GM21423 (cell line): ENCODE data around the gene GOLT1A.

Source experiments
- ATAC-seq: cut with Tn5 transposase; IDR thresholded peaks from one replicate; pipeline ENCODE4 v1.9.1; 2021; ENCODE audit warnings: mild to moderate bottlenecking, moderate library complexity; ENCODE audit not compliant: unreplicated experiment

GOLT1A gene

DNA sequence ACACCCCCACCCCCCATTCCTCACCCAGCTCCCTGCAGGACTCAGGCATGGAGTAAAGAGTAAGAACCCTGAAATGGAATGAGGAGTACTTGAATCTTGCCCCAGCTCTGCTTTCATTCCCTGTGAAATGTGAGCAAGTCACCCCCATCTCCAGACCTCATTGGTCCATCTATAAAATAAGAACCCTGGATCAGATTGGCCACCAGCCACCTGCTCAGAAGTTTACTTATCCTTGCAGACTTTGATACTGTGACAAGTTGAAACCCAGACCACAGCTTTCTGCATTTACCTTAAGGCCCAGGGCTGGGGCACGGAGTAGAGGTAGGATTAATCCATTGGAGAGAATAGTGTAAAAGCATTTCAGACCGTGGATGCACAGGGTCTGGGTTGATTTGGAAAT lies 19.7 kb downstream of the GOLT1A start:
- no peak for ATAC-seq

- ATAC-seq = no peak
These were observed 21.0 kb downstream of the GOLT1A start for GRCh38 chr1:204192589-204193352.

GRCh38 chr1:204192046-204192445 lies 21.7 kb downstream of the GOLT1A start:
- ATAC-seq = no peak

- ATAC-seq = no peak
These were observed 22.3 kb downstream of the GOLT1A start for GRCh38 chr1:204191456-204191855.

DNA sequence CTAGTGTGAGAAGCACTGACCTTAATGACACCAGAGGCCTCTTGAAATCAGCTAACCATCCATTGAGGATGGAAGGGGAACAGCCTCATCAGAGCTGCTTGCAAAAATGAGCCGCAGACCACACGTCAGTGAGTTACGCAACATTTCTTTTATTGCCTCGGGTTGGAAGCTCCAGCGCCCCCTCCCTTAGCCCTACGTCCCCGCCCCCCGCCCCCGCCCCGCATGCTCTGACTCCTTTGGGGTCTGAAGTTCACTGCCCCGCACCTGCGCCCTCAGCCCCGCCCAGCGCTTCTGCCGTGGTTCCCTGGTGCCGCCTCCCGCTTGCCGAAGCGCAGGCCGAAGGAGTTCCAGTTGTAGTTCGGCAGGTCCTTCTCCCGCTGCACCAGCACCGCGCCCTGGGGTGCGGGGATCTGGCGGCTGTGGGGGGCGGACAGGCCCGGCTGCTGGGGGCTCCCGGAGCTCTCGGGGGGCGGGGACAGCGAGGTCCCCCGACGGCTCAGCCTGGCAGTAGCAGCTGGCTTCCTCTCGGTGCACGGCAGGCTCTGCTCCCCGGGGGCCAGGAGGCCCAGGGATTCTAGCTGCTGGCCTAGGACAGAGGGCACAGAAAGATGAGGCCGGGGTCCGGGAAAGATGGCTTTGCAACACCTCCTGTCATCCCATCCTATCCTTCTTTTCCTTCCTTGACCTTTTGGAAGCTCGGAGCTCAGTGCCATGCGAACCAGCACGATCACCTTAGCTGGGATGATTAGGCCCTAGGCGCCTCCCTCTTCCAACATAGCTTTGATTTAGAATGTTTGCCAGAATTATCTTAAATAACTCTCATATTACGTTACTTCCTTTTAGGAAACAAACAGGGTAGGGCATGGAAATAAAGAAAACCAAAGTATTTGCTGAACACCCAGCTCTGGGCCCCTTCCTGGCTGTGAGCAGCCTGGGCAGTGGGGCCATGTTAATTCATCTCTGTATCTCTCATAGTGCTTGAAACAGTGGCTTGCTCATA lies 23.3 kb downstream of the GOLT1A start:
- no peak for ATAC-seq

GRCh38 chr1:204188959-204189639 lies 24.7 kb downstream of the GOLT1A start:
- ATAC-seq = no peak

DNA sequence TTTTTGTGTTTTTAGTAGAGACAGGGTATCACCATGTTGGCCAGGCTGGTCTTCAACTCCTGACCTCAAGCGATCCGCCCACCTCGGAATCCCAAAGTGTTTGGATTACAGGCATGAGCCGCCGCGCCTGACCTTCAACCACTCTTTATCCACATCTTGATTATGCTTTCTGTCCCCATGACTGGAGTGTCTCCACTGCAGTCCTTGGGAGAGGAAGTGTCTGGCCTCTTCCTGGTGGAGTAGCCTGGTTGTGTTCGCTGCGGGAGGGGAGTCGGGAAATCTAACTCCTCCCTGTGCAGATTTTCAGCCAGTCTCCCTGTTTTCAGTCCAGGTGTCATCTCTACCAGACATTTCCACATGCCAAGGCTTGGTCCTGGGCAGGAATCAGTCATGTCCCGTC lies 27.2 kb downstream of the GOLT1A start:
- no peak for ATAC-seq

GRCh38 chr1:204181116-204181515 lies 32.7 kb downstream of the GOLT1A start:
- no peak for ATAC-seq

GRCh38 chr1:204180133-204180532 lies 33.7 kb downstream of the GOLT1A start:
- ATAC-seq = no peak

GRCh38 chr1:204178487-204179281 lies 35.1 kb downstream of the GOLT1A start:
- no peak for ATAC-seq

GRCh38 chr1:204177133-204177532 lies 36.7 kb downstream of the GOLT1A start:
- no peak for ATAC-seq

GRCh38 chr1:204176049-204176448 lies 37.7 kb downstream of the GOLT1A start:
- ATAC-seq = no peak

DNA sequence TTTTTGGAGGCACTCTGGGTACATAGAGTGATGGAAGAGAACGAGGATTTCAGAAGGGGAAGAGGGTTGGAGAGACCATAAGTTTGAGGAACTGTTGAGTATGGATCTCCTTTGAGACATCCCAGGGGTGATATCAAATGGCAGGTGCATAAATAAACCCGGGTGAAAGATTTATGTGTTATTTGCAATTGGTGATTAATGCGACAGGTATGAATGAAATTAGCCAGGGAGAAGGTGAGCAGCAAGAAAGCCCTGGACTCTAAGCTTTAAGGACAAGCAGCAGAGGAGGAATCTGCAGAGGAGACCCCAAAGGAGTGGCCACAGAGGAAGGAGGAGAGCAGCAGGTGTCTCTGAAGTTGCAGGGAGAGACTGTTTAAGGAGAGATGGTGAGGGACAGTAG lies 38.8 kb downstream of the GOLT1A start:
- no peak for ATAC-seq

DNA sequence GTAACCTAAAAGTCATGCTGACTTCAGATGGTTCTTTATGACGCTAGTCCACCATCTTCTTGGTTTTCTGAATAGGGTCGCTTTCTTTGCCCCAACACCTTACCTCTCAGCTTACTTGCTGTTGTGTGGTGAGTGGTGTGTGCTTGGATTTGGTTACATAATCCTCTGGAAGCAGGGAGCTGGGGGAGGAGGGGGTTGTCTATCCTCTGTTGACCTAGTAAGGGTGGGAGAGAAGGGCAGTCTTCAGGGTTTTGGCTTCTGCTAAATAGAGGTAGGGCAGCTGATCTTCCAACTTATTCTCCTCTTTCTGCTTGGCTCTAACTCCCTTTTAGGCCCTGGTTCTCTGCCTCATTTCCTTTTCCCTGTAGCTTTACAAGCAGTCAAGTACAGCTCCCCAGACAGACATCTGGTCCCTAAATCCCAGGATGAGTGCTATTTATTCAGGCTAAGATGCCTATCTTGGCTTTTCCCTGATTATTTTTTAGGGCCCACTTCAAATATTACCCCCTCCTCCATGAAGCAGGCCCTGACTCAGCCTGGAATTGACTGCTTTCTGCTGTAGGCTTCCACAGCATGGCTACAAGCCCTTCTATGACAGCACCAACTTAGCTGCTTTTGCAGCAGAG lies 41.3 kb downstream of the GOLT1A start:
- ATAC-seq = no peak

GRCh38 chr1:204171751-204172178 lies 42.0 kb downstream of the GOLT1A start:
- no peak for ATAC-seq

DNA sequence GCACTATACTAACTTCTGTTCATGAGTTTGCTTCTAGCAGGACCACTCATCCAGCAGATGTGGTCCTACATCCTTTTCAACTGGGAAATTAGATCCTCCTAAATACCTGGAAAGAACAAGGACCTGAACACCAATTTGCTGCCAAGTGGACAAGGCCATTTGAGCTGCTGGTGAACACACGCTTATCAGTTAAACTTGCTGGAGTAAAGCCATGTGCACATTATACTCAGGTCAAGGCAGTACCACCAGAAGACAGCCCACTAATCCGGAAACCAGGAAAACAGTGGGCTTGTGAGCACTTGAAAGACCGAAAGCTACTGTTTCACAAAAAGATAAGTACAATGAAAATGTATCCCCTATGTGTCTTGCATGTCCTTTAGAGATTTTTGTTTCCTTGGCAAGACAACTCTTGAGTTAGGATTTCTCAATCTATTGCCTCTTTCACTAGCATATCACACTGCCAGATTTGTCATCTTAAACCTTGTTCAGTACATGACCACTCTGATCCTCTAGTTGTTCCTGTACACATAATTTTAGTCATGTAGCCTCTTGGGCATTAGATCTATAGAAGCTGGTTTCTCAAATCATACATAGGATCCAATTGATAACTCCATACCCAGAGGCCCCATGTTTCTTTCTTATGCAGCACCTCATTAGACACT lies 43.2 kb downstream of the GOLT1A start:
- no peak for ATAC-seq

DNA sequence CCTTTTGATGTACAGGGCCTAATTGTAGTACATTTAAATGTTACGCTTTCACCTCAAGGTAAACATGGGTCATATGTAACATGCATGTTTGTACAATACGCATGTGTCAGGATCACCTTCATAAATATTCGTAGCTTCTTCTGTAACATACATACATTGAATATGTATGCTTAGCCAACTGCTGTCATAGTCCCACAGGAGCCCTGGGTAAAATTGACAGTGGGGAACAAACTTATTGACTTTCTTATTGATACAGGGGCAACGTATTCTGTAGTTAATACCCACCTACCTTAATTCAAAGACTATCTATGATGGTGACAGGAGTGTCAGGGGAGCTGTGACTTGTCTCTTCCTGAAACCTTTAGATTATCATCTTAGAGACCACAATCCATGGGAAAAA lies 43.9 kb downstream of the GOLT1A start:
- no peak for ATAC-seq

GRCh38 chr1:204167730-204168129 lies 46.1 kb downstream of the GOLT1A start:
- no peak for ATAC-seq

DNA sequence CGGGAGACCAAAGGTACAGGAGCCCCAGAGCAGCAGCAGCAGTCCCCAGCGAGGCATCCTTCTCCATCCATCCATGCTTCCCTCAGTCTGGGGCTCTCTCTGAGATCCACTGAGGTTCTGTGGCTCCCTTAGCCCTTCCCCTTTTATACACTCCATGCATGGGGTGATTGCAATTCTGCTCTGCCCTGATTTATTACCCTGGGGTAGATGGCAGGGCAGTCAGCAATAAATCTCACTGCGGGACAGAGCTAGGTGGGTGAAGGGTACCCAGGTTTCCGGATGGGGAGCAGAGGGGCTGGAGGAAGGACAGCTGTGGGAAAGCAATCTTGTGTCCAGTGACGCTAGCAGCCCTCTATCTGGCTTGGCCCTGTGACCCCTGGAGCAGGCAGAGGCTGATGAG lies 47.6 kb downstream of the GOLT1A start, which contains the start of gene REN:
TSS of gene REN (minus strand) at position 119 of the 400 bp plus-strand sequence. CDS start at position 75, 44 bp downstream.
- no peak for ATAC-seq
